IPS-18a (cell line): ENCODE results near the gene RNF19B.

Source experiments
- H3K27ac ChIP-seq: one replicate; pipeline ENCODE4 v1.5.1; 2013; ENCODE audit warnings: low read length
- H3K27me3 ChIP-seq: one replicate; pipeline ENCODE4 v1.6.1; 2013; ENCODE audit warnings: mild to moderate bottlenecking, low read length; ENCODE audit not compliant: control insufficient read depth, insufficient read depth
- H3K36me3 ChIP-seq: one replicate; pipeline ENCODE4 v1.6.1; 2013; ENCODE audit warnings: low read depth, low read length; ENCODE audit not compliant: control insufficient read depth
- H3K4me1 ChIP-seq: one replicate; pipeline ENCODE4 v1.6.1; 2013; ENCODE audit warnings: low read depth, low read length; ENCODE audit not compliant: control insufficient read depth
- H3K4me3 ChIP-seq: one replicate; pipeline ENCODE4 v1.5.1; 2013; ENCODE audit warnings: low read length
- H3K9ac ChIP-seq: one replicate; pipeline ENCODE4 v1.6.1; 2013; ENCODE audit warnings: mild to moderate bottlenecking, low read length, moderate library complexity
- H3K9me3 ChIP-seq: one replicate; pipeline ENCODE4 v1.6.1; 2013; ENCODE audit warnings: low read depth, low read length; ENCODE audit not compliant: control insufficient read depth

Gene RNF19B

GRCh38 chr1:32895325-32896215 lies 69.0 kb downstream of the RNF19B start:
- Histone ChIP-seq H3K4me3 (no peak overlapping the region), H3K9me3 (no peaks in the 10 kb centered on the region), H3K9ac (no peak overlapping the region), H3K27ac (no peak overlapping the region), H3K4me1 (peaks cover 4% of the 10 kb centered on the region), H3K36me3 (no peaks in the 10 kb centered on the region), H3K27me3 (peaks cover 39% of the 10 kb centered on the region)

GRCh38 chr1:32894681-32895080 lies 69.9 kb downstream of the RNF19B start:
- H3K9ac ChIP-seq: no peak overlapping the region
- no peaks in the 10 kb centered on the region for H3K36me3 ChIP-seq
- H3K27me3 ChIP-seq: peaks cover 30% of the 10 kb centered on the region
- H3K4me3 ChIP-seq: no peak overlapping the region
- H3K27ac ChIP-seq: no peak overlapping the region
- no peaks in the 10 kb centered on the region for H3K9me3 ChIP-seq
- peaks cover 4% of the 10 kb centered on the region for H3K4me1 ChIP-seq

GRCh38 chr1:32894019-32894600 lies 70.5 kb downstream of the RNF19B start:
- Histone ChIP-seq H3K27me3 (peaks cover 25% of the 10 kb centered on the region), H3K9ac (peak overlapping the region; percentile 35), H3K9me3 (no peaks in the 10 kb centered on the region), H3K27ac (no peak overlapping the region), H3K4me1 (peaks cover 4% of the 10 kb centered on the region), H3K4me3 (peak overlapping the region; percentile 66), H3K36me3 (no peaks in the 10 kb centered on the region)

GRCh38 chr1:32893198-32894018 lies 71.2 kb downstream of the RNF19B start:
- Histone ChIP-seq H3K4me1 (peaks cover 4% of the 10 kb centered on the region), H3K9ac (peak overlapping the region; percentile 35), H3K27me3 (peaks cover 21% of the 10 kb centered on the region), H3K27ac (no peak overlapping the region), H3K36me3 (no peaks in the 10 kb centered on the region), H3K4me3 (peak overlapping the region; percentile 66), H3K9me3 (no peaks in the 10 kb centered on the region)

GRCh38 chr1:32892368-32893197 lies 72.0 kb downstream of the RNF19B start:
- Histone ChIP-seq H3K4me3 (peak overlapping the region; percentile 66), H3K27me3 (peaks cover 25% of the 10 kb centered on the region), H3K27ac (no peak overlapping the region)

GRCh38 chr1:32891630-32892029 lies 73.0 kb downstream of the RNF19B start:
- peaks cover 4% of the 10 kb centered on the region for H3K4me1 ChIP-seq
- H3K9ac ChIP-seq: no peak overlapping the region
- no peaks in the 10 kb centered on the region for H3K36me3 ChIP-seq
- no peak overlapping the region for H3K4me3 ChIP-seq
- H3K9me3 ChIP-seq: no peaks in the 10 kb centered on the region
- no peak overlapping the region for H3K27ac ChIP-seq
- peaks cover 32% of the 10 kb centered on the region for H3K27me3 ChIP-seq

More at GRCh38 chr1:32892368-32893197, 72.0 kb downstream of the RNF19B start:
- Histone ChIP-seq H3K36me3 (no peaks in the 10 kb centered on the region), H3K9me3 (no peaks in the 10 kb centered on the region), H3K4me1 (peaks cover 4% of the 10 kb centered on the region), H3K9ac (no peak overlapping the region)

GRCh38 chr1:32891241-32891570 lies 73.4 kb downstream of the RNF19B start:
- peaks cover 32% of the 10 kb centered on the region for H3K27me3 ChIP-seq
- no peak overlapping the region for H3K27ac ChIP-seq
- H3K9ac ChIP-seq: no peak overlapping the region
- H3K9me3 ChIP-seq: no peaks in the 10 kb centered on the region
- H3K36me3 ChIP-seq: no peaks in the 10 kb centered on the region
- no peak overlapping the region for H3K4me3 ChIP-seq
- peaks cover 4% of the 10 kb centered on the region for H3K4me1 ChIP-seq

GRCh38 chr1:32890516-32891240 lies 73.9 kb downstream of the RNF19B start:
- peaks cover 4% of the 10 kb centered on the region for H3K4me1 ChIP-seq
- no peaks in the 10 kb centered on the region for H3K36me3 ChIP-seq
- no peaks in the 10 kb centered on the region for H3K9me3 ChIP-seq
- H3K9ac ChIP-seq: no peak overlapping the region
- H3K4me3 ChIP-seq: no peak overlapping the region
- no peak overlapping the region for H3K27ac ChIP-seq
- peaks cover 38% of the 10 kb centered on the region for H3K27me3 ChIP-seq

- Histone ChIP-seq H3K27ac (no peak overlapping the region), H3K9me3 (no peaks in the 10 kb centered on the region), H3K27me3 (peaks cover 46% of the 10 kb centered on the region), H3K9ac (no peak overlapping the region), H3K4me3 (no peak overlapping the region), H3K4me1 (peaks cover 4% of the 10 kb centered on the region), H3K36me3 (no peaks in the 10 kb centered on the region)
These were observed 74.8 kb downstream of the RNF19B start for GRCh38 chr1:32889731-32890278.

GRCh38 chr1:32888677-32889420 lies 75.8 kb downstream of the RNF19B start:
- peaks cover 46% of the 10 kb centered on the region for H3K27me3 ChIP-seq
- no peak overlapping the region for H3K4me3 ChIP-seq
- no peak overlapping the region for H3K9ac ChIP-seq
- H3K27ac ChIP-seq: no peak overlapping the region
- H3K4me1 ChIP-seq: peaks cover under 1% of the 10 kb centered on the region
- no peaks in the 10 kb centered on the region for H3K36me3 ChIP-seq
- no peaks in the 10 kb centered on the region for H3K9me3 ChIP-seq
